Lower lobe of right lung (tissue), 2 donors: ENCODE data around the gene ARHGEF6. TPM values are rescaled to one million over a fixed set of nuclear protein-coding genes. Genes with fewer than 3 reads are reported as not detected.

Experiments
- ATAC-seq, 2 donors: fragments of 200-7000 bp; cut with Tn5 transposase; one replicate each; pipeline ENCODE4 v1.9.1; 2020 to 2022; ENCODE audit warnings: mild to moderate bottlenecking in 2 of 2, moderate library complexity in 2 of 2
- DNase-seq: peaks from one replicate; pipeline ENCODE4 v3.0.0-alpha.2; 2020
- H3K27ac ChIP-seq: fragments of 200-600 bp; one replicate; pipeline ENCODE4 v1.8.0; 2022
- H3K27me3 ChIP-seq: fragments of 200-600 bp; one replicate; pipeline ENCODE4 v1.8.0; 2022; ENCODE audit warnings: low read depth
- H3K36me3 ChIP-seq: fragments of 200-600 bp; one replicate; pipeline ENCODE4 v1.8.0; 2022; ENCODE audit warnings: mild to moderate bottlenecking
- H3K4me1 ChIP-seq: fragments of 200-600 bp; one replicate; pipeline ENCODE4 v1.8.0; 2022
- H3K4me3 ChIP-seq: fragments of 200-600 bp; one replicate; pipeline ENCODE4 v1.8.0; 2022; ENCODE audit warnings: mild to moderate bottlenecking
- H3K9me3 ChIP-seq: fragments of 200-600 bp; one replicate; pipeline ENCODE4 v1.8.0; 2022
- intact Hi-C: fragments of 100-400 bp; cut with DNase I; formaldehyde crosslinking; loops from one replicate; pipeline ENCODE4 v1.11.0; 2022
- total RNA-seq: library from RNA; stranded (reverse); fragmentation: NEBNext Ultra II Directional; extraction: Animal tissue kit (Norgen Biotek cat#: 25700); gene quantifications from one replicate; pipeline ENCODE4 v1.2.1, GENCODE V29; 2021
- TF ChIP-seq, protein P1 (sequence below): fragments of 200-600 bp; IDR thresholded peaks from one replicate; pipeline ENCODE4 v1.8.0; 2022; ENCODE audit warnings: antibody characterized with exemption, mild to moderate bottlenecking
- donor health status: DM: no; HTN: yes; CAD: no; lungs with severe emphysema.

ARHGEF6 gene
- total RNA-seq, 1 donor from 2014 or later, result 33.7 TPM

- Histone ChIP-seq H3K27ac (no peak overlapping the region), H3K4me1 (no peaks in the 10 kb centered on the region), H3K9me3 (no peaks in the 10 kb centered on the region), H3K4me3 (no peak overlapping the region), H3K36me3 (no peaks in the 10 kb centered on the region), H3K27me3 (no peaks in the 10 kb centered on the region)
- DNase-seq, result no peak
- intact Hi-C loops, result no loop called here
- TF ChIP-seq, protein P1, sequence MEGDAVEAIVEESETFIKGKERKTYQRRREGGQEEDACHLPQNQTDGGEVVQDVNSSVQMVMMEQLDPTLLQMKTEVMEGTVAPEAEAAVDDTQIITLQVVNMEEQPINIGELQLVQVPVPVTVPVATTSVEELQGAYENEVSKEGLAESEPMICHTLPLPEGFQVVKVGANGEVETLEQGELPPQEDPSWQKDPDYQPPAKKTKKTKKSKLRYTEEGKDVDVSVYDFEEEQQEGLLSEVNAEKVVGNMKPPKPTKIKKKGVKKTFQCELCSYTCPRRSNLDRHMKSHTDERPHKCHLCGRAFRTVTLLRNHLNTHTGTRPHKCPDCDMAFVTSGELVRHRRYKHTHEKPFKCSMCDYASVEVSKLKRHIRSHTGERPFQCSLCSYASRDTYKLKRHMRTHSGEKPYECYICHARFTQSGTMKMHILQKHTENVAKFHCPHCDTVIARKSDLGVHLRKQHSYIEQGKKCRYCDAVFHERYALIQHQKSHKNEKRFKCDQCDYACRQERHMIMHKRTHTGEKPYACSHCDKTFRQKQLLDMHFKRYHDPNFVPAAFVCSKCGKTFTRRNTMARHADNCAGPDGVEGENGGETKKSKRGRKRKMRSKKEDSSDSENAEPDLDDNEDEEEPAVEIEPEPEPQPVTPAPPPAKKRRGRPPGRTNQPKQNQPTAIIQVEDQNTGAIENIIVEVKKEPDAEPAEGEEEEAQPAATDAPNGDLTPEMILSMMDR, result no peak
- no peak for ATAC-seq
Observed at GRCh38 chrX:136619899-136620505, 160.7 kb downstream of the ARHGEF6 start.

DNA sequence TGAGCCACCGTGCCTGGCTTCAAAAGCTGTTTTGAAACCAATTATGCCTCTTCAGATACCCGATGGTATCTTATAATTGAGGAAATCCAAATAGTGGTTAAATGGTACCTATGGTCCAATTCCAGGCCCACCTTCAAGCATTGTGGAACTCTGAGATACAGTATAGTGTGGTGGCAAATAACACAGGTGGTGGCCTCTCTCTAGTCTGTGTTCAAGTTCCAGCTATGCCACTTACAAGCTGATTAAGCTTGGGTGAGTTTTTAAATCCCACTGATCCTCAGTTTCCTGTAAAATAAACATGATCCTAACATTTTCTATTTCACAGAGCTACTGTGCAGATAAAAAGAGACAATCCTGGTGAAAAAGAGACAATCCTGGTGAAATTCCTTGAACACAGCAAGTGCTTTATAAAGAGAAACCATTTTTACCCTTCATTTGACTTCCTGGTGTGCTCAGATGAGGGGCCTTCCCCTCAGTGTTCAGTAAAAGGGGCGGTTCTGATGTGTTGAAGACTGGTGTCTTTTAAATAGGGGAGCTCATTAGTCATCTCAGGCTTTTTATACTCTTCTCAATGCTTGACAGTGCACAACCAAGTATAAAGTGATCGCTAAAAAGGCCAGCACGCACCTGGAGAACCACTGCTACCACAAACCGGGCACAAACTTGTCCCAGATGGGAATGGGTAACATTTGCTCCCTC is 163.6 kb downstream of the ARHGEF6 start:
- H3K4me3 ChIP-seq, result no peak overlapping the region
- ATAC-seq (no peak), DNase-seq (no peak)
- TF ChIP-seq, protein P1, result no peak
- H3K4me1 ChIP-seq, result no peaks in the 10 kb centered on the region
- no peak overlapping the region for H3K27ac ChIP-seq
- H3K9me3 ChIP-seq, result no peaks in the 10 kb centered on the region
- H3K27me3 ChIP-seq, result no peaks in the 10 kb centered on the region
- no peaks in the 10 kb centered on the region for H3K36me3 ChIP-seq
- intact Hi-C loops, result no loop called here

Other genes with a start within 250 kb of the ARHGEF6 start
- gene VGLL1, start 248.7 kb downstream of the ARHGEF6 start, total RNA-seq, result not detected
- gene CD40LG, start 132.8 kb downstream of the ARHGEF6 start, total RNA-seq, result 1.3 TPM
- gene RBMX, start 99.8 kb upstream of the ARHGEF6 start, total RNA-seq, result 114 TPM